WTC11 (cell line): Measurements from ENCODE around the gene C6orf163. TPM values are rescaled to one million over a fixed set of nuclear protein-coding genes. Genes with fewer than 3 reads are reported as not detected.
A peak's percentile ranks its signal among the peaks of the same experiment; 100 is the strongest.

Source experiments
- ATAC-seq: fragments of 200-7000 bp; cut with Tn5 transposase; 2 replicates; pipeline ENCODE4 v1.10.0; 2021; ENCODE audit warnings: mild to moderate bottlenecking, moderate library complexity
- CTCF ChIA-PET: fragments of 300-600 bp; sonication (Branson Sonifier 250); formaldehyde crosslinking; loops from one replicate; lab custom pipeline; 2021; ENCODE audit warnings: antibody characterized with exemption; lab: Charles Lee
- POLR2A ChIA-PET: fragments of 350-600 bp; sonication (Branson Sonifier 250); formaldehyde crosslinking; loops from one replicate; lab custom pipeline; 2021; ENCODE audit warnings: antibody characterized with exemption; lab: Charles Lee
- DNase-seq: peaks from one replicate; pipeline ENCODE4 v3.0.0; 2021; ENCODE audit warnings: low spot score
- H3K27ac Mint-ChIP-seq: 2 replicates; pipeline ENCODE4 v1.8.0; 2021; ENCODE audit warnings: mixed read lengths
- H3K27me3 Mint-ChIP-seq: 2 replicates; pipeline ENCODE4 v1.8.0; 2021; ENCODE audit warnings: low read depth, mild to moderate bottlenecking, moderate library complexity, mixed read lengths
- H3K36me3 Mint-ChIP-seq: 2 replicates; pipeline ENCODE4 v1.8.0; 2021; ENCODE audit warnings: mixed read lengths
- H3K4me1 Mint-ChIP-seq: 2 replicates; pipeline ENCODE4 v1.8.0; 2022; ENCODE audit warnings: mixed read lengths
- H3K4me3 Mint-ChIP-seq: 2 replicates; pipeline ENCODE4 v1.8.0; 2021; ENCODE audit warnings: mild to moderate bottlenecking, moderate library complexity, mixed read lengths
- H3K9me3 Mint-ChIP-seq: 2 replicates; pipeline ENCODE4 v1.8.0; 2021; ENCODE audit warnings: mixed read lengths
- AFF4 ChIP-seq: sonication (generic); formaldehyde crosslinking; IDR thresholded peaks from 2 replicates; pipeline ENCODE4 v1.8.1; 2023; ENCODE audit warnings: mild to moderate bottlenecking, missing genetic modification reagents, borderline replicate concordance
- CBFB ChIP-seq: sonication (generic); formaldehyde crosslinking; IDR thresholded peaks from 2 replicates; pipeline ENCODE4 v1.8.1; 2022; ENCODE audit warnings: mild to moderate bottlenecking, low read depth, missing genetic modification reagents
- CREB1 ChIP-seq: sonication (generic); formaldehyde crosslinking; IDR thresholded peaks from 2 replicates; pipeline ENCODE4 v1.8.0; 2023; ENCODE audit warnings: mild to moderate bottlenecking, missing genetic modification reagents
- CREM ChIP-seq: sonication (generic); formaldehyde crosslinking; IDR thresholded peaks from 2 replicates; pipeline ENCODE4 v1.8.1; 2022; ENCODE audit warnings: mild to moderate bottlenecking, missing genetic modification reagents, moderate library complexity
- CTCF ChIP-seq: fragments of 200-600 bp; IDR thresholded peaks from 2 replicates; pipeline ENCODE4 v1.8.0; 2022; ENCODE audit warnings: antibody characterized with exemption
- ESRRA ChIP-seq: sonication (generic); formaldehyde crosslinking; IDR thresholded peaks from 2 replicates; pipeline ENCODE4 v1.8.1; 2022; ENCODE audit warnings: mild to moderate bottlenecking, missing genetic modification reagents, borderline replicate concordance
- FOXP1 ChIP-seq: sonication (generic); formaldehyde crosslinking; IDR thresholded peaks from 2 replicates; pipeline ENCODE4 v1.8.0; 2022; ENCODE audit warnings: missing genetic modification reagents, mild to moderate bottlenecking, moderate library complexity, borderline replicate concordance
- GRHL2 ChIP-seq: fragments of 250-450 bp; sonication (Bioruptor Pico); IDR thresholded peaks from 2 replicates; pipeline ENCODE4 v1.8.0; 2022; ENCODE audit warnings: mild to moderate bottlenecking, moderate library complexity; ENCODE audit not compliant: insufficient replicate concordance, severe bottlenecking
- JAZF1 ChIP-seq: fragments of 250-450 bp; sonication (Bioruptor Pico); IDR thresholded peaks from 2 replicates; pipeline ENCODE4 v1.9.0; 2021; ENCODE audit warnings: moderate library complexity, mild to moderate bottlenecking, inconsistent platforms
- KAT7 ChIP-seq: sonication (generic); formaldehyde crosslinking; IDR thresholded peaks from 2 replicates; pipeline ENCODE4 v1.8.1; 2023; ENCODE audit warnings: missing genetic modification reagents, mild to moderate bottlenecking, borderline replicate concordance
- NR3C1 ChIP-seq: sonication (generic); formaldehyde crosslinking; conservative IDR thresholded peaks from 2 replicates; pipeline ENCODE4 v1.8.1; 2023; ENCODE audit warnings: low read depth, mild to moderate bottlenecking, missing genetic modification reagents
- OVOL2 ChIP-seq: fragments of 250-450 bp; sonication (Bioruptor Pico); IDR thresholded peaks from 2 replicates; pipeline ENCODE4 v1.9.0; 2021; ENCODE audit warnings: mild to moderate bottlenecking, borderline replicate concordance
- PREB ChIP-seq: sonication (generic); formaldehyde crosslinking; IDR thresholded peaks from 2 replicates; pipeline ENCODE4 v1.8.1; 2022; ENCODE audit warnings: mild to moderate bottlenecking, missing genetic modification reagents, moderate library complexity, borderline replicate concordance
- RORB ChIP-seq: fragments of 250-450 bp; sonication (Bioruptor Pico); IDR thresholded peaks from 2 replicates; pipeline ENCODE4 v1.9.0; 2021; ENCODE audit warnings: mild to moderate bottlenecking
- SMAD4 ChIP-seq: sonication (generic); formaldehyde crosslinking; IDR thresholded peaks from 2 replicates; pipeline ENCODE4 v1.8.0; 2022; ENCODE audit warnings: mild to moderate bottlenecking, missing genetic modification reagents
- SOX15 ChIP-seq: fragments of 250-450 bp; sonication (Bioruptor Pico); IDR thresholded peaks from 2 replicates; pipeline ENCODE4 v1.9.0; 2021; ENCODE audit warnings: mild to moderate bottlenecking
- TP53 ChIP-seq: sonication (generic); formaldehyde crosslinking; IDR thresholded peaks from 2 replicates; pipeline ENCODE4 v1.8.1; 2023; ENCODE audit warnings: mild to moderate bottlenecking, missing genetic modification reagents
- ZMAT4 ChIP-seq: fragments of 250-450 bp; sonication (Bioruptor Pico); IDR thresholded peaks from 2 replicates; pipeline ENCODE4 v1.9.0; 2021; ENCODE audit warnings: mild to moderate bottlenecking
- ZNF423 ChIP-seq: fragments of 250-450 bp; sonication (Bioruptor Pico); IDR thresholded peaks from 2 replicates; pipeline ENCODE4 v2.1.2; 2022; ENCODE audit warnings: mild to moderate bottlenecking, moderate library complexity
- ZSCAN18 ChIP-seq: fragments of 250-450 bp; sonication (Bioruptor Pico); IDR thresholded peaks from 2 replicates; pipeline ENCODE4 v2.1.2; 2022; ENCODE audit warnings: mild to moderate bottlenecking, moderate library complexity
- total RNA-seq: library from RNA; stranded (reverse); gene quantifications from 3 replicates; pipeline ENCODE4 v1.2.3, GENCODE V29; 2021
- TF ChIP-seq, protein P1 (sequence below): sonication (generic); formaldehyde crosslinking; IDR thresholded peaks from 2 replicates; pipeline ENCODE4 v1.8.1; 2023; ENCODE audit warnings: mild to moderate bottlenecking, missing genetic modification reagents, moderate library complexity
- TF ChIP-seq, protein P2 (sequence below): sonication (generic); formaldehyde crosslinking; IDR thresholded peaks from 2 replicates; pipeline ENCODE4 v1.8.1; 2023; ENCODE audit warnings: mild to moderate bottlenecking, missing genetic modification reagents, moderate library complexity

Gene C6orf163
- total RNA-seq, 1 experiment from 2014 or later: 2.0 TPM

DNA sequence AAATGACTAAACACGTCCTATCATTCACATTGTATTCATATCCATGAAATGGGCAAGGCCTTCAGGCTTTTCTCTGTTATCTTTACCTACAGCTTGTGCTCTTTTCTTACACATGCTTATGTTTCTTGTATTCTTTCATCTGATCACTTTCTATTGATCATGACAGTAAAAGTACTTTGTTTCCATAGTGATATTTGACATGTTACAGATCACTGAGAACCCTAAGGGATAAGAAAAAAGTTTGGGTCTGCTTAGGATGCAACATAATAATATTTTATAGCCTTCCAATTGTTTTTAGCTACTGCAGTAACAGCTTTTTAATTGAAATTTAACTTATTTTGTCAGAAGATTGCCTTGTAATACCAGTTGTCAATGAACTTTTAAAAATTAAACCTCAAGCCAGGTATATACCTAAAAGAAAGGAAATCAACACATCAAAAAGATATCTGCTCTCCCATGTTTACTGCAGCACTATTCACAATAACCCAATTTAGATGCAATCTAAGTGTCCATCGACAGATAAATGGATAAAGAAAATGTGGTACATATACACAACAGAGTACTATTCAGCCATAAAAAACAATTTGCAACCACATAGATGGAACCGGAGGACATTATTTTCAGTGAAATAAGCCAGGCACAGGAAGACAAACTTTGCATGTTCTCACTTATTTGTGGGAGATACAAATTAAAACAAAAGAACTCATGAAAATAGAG, 25.2 kb upstream of the C6orf163 start:
- Mint-ChIP-seq H3K4me1 (peaks cover 8% of the 10 kb centered on the region), H3K9me3 (no peaks in the 10 kb centered on the region), H3K4me3 (no peak overlapping the region), H3K36me3 (no peaks in the 10 kb centered on the region), H3K27me3 (no peaks in the 10 kb centered on the region), H3K27ac (no peak overlapping the region)
- ChIA-PET POLR2A (no interaction called here), CTCF (interaction anchor here (2.2 kb wide), 1 partner anchor 240 kb away, joined by 4 read pairs; no protein-coding TSS in a partner anchor)
- no peak for TF ChIP-seq ESRRA (CRISPR knock-in tag)
- TF ChIP-seq SMAD4 (CRISPR knock-in tag): no peak
- TF ChIP-seq PREB (CRISPR knock-in tag): no peak
- no peak for TF ChIP-seq NR3C1 (CRISPR knock-in tag)
- DNase-seq (no peak), ATAC-seq (no peak)

GRCh38 chr6:87322304-87323212, 22.1 kb upstream of the C6orf163 start, which contains the start of gene SMIM8:
Gene SMIM8, plus strand, starts transcription at chr6:87322588. Its CDS starts 14,444 bp downstream, at chr6:87337032.
- peaks cover 3% of the 10 kb centered on the region for H3K27me3 Mint-ChIP-seq
- H3K4me1 Mint-ChIP-seq: peaks cover 8% of the 10 kb centered on the region
- DNase-seq (peak; percentile 92), ATAC-seq (peak; percentile 98)
- ChIA-PET POLR2A (no interaction called here), CTCF (interaction anchor here (0.7 to 1.5 kb wide), 8 partner anchors 11 to 255 kb away, joined by 3 to 5 read pairs (median 3); no protein-coding TSS in a partner anchor)
- peaks cover 8% of the 10 kb centered on the region for H3K36me3 Mint-ChIP-seq
- peak within 1 kb of the TSS; percentile 93 for H3K4me3 Mint-ChIP-seq
- peak within 1 kb of the TSS; percentile 80 for H3K27ac Mint-ChIP-seq
- H3K9me3 Mint-ChIP-seq: peaks cover 8% of the 10 kb centered on the region
- TF ChIP-seq GRHL2 (CRISPR knock-in tag) (no peak), CREM (CRISPR knock-in tag) (peak; percentile 80), OVOL2 (CRISPR knock-in tag) (no peak), KAT7 (peak; percentile 97), JAZF1 (no peak), FOXP1 (CRISPR knock-in tag) (peak; percentile 57; the same call in 1 of the 2 replicates), TP53 (CRISPR knock-in tag) (0 out of 2 replicates have a peak, but pooled peaks have one; percentile 60), ZNF423 (CRISPR knock-in tag) (no peak), ZSCAN18 (CRISPR knock-in tag) (no peak), CTCF (peak; percentile 87), CBFB (CRISPR knock-in tag) (no peak), ZMAT4 (CRISPR knock-in tag) (no peak), CREB1 (no peak; the same call in 1 of the 2 replicates), AFF4 (CRISPR knock-in tag) (no peak), SOX15 (no peak), RORB (CRISPR knock-in tag) (no peak)
- TF ChIP-seq, protein P1, sequence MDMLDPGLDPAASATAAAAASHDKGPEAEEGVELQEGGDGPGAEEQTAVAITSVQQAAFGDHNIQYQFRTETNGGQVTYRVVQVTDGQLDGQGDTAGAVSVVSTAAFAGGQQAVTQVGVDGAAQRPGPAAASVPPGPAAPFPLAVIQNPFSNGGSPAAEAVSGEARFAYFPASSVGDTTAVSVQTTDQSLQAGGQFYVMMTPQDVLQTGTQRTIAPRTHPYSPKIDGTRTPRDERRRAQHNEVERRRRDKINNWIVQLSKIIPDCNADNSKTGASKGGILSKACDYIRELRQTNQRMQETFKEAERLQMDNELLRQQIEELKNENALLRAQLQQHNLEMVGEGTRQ (CRISPR knock-in tag): no peak
- TF ChIP-seq, protein P2, sequence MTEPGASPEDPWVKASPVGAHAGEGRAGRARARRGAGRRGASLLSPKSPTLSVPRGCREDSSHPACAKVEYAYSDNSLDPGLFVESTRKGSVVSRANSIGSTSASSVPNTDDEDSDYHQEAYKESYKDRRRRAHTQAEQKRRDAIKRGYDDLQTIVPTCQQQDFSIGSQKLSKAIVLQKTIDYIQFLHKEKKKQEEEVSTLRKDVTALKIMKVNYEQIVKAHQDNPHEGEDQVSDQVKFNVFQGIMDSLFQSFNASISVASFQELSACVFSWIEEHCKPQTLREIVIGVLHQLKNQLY (CRISPR knock-in tag): 0 out of 2 replicates have a peak, but pooled peaks have one; percentile 52
